ENCODE data around the gene RNF141. TPM values are rescaled to one million over a fixed set of nuclear protein-coding genes. Genes with fewer than 3 reads are reported as not detected.

The RNF141 gene
- total RNA-seq, 1 experiment from 2014 or later: 29.8 TPM

DNA sequence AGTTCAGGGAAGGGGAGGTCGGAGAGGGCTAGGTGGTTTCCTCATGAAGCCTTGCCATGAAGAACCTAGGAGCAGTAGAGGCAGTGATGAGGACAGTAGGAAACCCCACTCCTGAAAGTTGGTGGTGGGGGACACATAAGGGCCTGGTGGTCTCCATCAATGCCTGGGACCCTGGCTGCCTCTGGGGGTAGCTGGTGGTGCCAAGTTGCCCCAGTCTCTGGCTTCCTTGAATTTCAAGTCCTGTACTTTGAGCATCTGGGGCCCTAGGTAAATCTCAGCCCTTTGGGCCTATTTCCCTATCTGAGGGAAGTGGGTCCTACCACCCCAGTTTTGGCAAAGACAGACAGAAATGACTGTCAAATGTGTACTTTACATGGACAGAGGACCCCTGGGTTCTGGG, 57.8 kb downstream of the RNF141 start:
- no peak for DNase-seq (ENCODE audit: low spot score)

DNA sequence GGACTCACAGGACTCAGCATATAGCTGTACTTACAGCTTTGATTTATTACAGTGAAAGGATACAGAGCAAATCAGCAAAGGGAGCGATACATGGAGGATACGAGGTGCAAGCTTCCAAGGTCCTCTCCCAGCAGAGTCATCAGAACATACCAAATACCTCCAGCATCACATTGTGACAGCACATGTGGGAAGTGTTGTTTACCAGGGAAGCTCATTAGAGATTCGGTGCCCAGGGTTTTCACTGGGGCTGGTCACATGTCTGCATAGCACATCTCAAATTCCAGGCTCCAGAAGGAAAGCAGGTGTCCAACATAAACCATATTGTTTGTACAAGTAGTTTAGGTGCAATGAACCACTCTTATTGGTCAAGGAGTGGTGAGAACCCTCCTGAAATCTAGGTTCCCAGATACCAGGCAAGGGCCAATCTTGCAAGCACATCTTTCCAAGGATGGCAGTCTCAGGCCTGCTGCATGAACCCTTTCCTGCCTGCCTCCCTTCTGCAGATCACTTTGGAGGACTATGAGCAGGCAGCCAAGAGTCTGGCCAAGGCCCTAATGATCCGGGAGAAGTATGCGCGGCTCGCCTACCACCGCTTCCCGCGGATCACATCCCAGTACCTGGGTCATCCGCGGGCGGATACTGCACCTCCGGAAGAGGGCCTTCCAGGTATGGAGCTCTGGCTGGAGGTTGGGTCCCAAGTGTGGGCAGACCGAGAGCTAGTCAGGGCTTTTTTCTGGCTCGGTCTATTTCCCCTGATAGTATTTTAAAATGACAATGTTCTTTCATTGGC, 59.2 kb downstream of the RNF141 start:
- no peak for DNase-seq (ENCODE audit: low spot score)

GRCh38 chr11:10480760-10481159, 60.2 kb downstream of the RNF141 start:
- no peak for DNase-seq (ENCODE audit: low spot score)

- no peak for DNase-seq (ENCODE audit: low spot score)
These were observed 61.0 kb downstream of the RNF141 start for GRCh38 chr11:10480026-10480425.

GRCh38 chr11:10478574-10479550, 62.1 kb downstream of the RNF141 start:
- DNase-seq (ENCODE audit: low spot score): no peak

GRCh38 chr11:10478066-10478465, 62.9 kb downstream of the RNF141 start:
- DNase-seq (ENCODE audit: low spot score): no peak

GRCh38 chr11:10477690-10478046, 63.3 kb downstream of the RNF141 start:
- no peak for DNase-seq (ENCODE audit: low spot score)

- no peak for DNase-seq (ENCODE audit: low spot score)
These were observed 63.9 kb downstream of the RNF141 start for GRCh38 chr11:10476927-10477689.

- DNase-seq (ENCODE audit: low spot score): no peak
These were observed 64.6 kb downstream of the RNF141 start for GRCh38 chr11:10476342-10476741.

GRCh38 chr11:10474551-10474950, 66.4 kb downstream of the RNF141 start:
- DNase-seq (ENCODE audit: low spot score): no peak

DNA sequence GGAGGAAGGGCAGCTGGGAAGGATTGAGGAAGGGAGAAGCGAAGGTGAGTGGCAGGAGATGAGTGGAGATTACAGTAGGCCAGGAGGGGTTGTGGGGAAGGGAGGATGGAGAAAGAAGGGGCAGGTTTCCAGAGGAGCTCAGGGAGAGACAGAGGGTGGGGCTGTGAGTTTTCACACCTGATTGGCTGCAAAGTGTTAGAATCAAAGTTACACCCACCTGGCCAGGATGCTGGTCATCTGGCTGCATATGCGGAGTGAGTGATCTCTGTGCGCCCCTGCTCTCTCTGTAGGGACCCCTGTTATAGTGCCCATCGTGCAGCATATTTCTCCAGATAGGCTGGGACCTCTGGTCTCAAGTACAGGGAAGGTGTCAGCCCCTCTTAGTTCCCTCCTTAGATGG, 67.6 kb downstream of the RNF141 start:
- no peak for DNase-seq (ENCODE audit: low spot score)

- no peak for DNase-seq (ENCODE audit: low spot score)
These were observed 78.2 kb downstream of the RNF141 start for GRCh38 chr11:10462746-10463300.

Other genes with a start within 250 kb of the RNF141 start
- 15.2 and 27.0 TPM in 2 replicates for gene SBF2, start 247.0 kb downstream of the RNF141 start, total RNA-seq (2014; rRNA removed; shearing (Covaris generic))
- 86.8 and 91.3 TPM in 2 replicates for gene ADM, start 236.1 kb downstream of the RNF141 start, total RNA-seq (2014; rRNA removed; shearing (Covaris generic))
- gene AMPD3, start 85.9 kb downstream of the RNF141 start, total RNA-seq (2014; rRNA removed; shearing (Covaris generic)): 1.6 and 1.9 TPM in 2 replicates
- not detected in 2 replicates for gene LYVE1, start 27.5 kb upstream of the RNF141 start, total RNA-seq (2014; rRNA removed; shearing (Covaris generic))
- 0.27 and 0.66 TPM in 2 replicates for gene IRAG1, start 152.6 kb upstream of the RNF141 start, total RNA-seq (2014; rRNA removed; shearing (Covaris generic))
- gene CTR9, start 210.1 kb upstream of the RNF141 start, total RNA-seq (2014; rRNA removed; shearing (Covaris generic)): 11.7 and 17.2 TPM in 2 replicates

Measured in H4 (cell line).